ENCODE measurements around the gene GPC5. TPM values are rescaled to one million over a fixed set of nuclear protein-coding genes. Genes with fewer than 3 reads are reported as not detected.

The GPC5 gene
- total RNA-seq, 2 experiments from 2014 or later, result 2.4 TPM; not detected in 1

GRCh38 chr13:91356919-91357612, 41.4 kb upstream of the GPC5 start:
- peaks cover 50% of the 10 kb centered on the region for H3K79me2 ChIP-seq (ENCODE audit: insufficient read depth, low read depth, low read length)
- no peak overlapping the region for H3K4me3 ChIP-seq (ENCODE audit: low read depth, low read length, poor library complexity, severe bottlenecking)
- H3K9me3 ChIP-seq (ENCODE audit: low read length), result no peaks in the 10 kb centered on the region
- TF ChIP-seq CTCF (conservative IDR thresholded peaks at IDR 0.05; ENCODE audit: low read length) (no peak), EZH2phosphoT487 (IDR thresholded peaks at IDR 0.05; ENCODE audit: borderline replicate concordance, low read depth, low read length) (no peak)
- ChIA-PET CTCF (ENCODE audit: unreplicated experiment) (interaction anchor here (1.6 kb wide), 1 partner anchor 8 kb away, joined by 5 read pairs; no protein-coding TSS in a partner anchor), POLR2A (interaction anchor here (0.6 to 5.1 kb wide), 8 partner anchors 8 to 474 kb away, joined by 3 to 54 read pairs (median 15); partner anchors contain the start of gene MIR17HG)
- H4K20me1 ChIP-seq (ENCODE audit: insufficient read depth, low read length), result peaks cover 97% of the 10 kb centered on the region
- peaks cover 64% of the 10 kb centered on the region for H3K4me1 ChIP-seq (ENCODE audit: insufficient read depth, low read length, poor library complexity, severe bottlenecking)
- peak overlapping the region; percentile 26 for H3K27ac ChIP-seq (ENCODE audit: low read depth, low read length, poor library complexity, severe bottlenecking)
- BruUV-seq (replicated peaks), result no TSS peak
- H2AFZ ChIP-seq (ENCODE audit: low read length), result no peak overlapping the region
- H3K36me3 ChIP-seq (ENCODE audit: insufficient read depth, low read length), result peaks cover 100% of the 10 kb centered on the region
- H3K4me2 ChIP-seq (ENCODE audit: low read length), result no peak overlapping the region
- no peaks in the 10 kb centered on the region for H3K9me2 ChIP-seq (ENCODE audit: insufficient read depth, low read length)
- intact Hi-C loops (cut with micrococcal nuclease; ENCODE audit: unreplicated experiment), result no loop called here
- peak; percentile 70 for DNase-seq (ENCODE audit: low spot score)

GRCh38 chr13:91357613-91358386, 40.6 kb upstream of the GPC5 start:
- Histone ChIP-seq H3K36me3 (ENCODE audit: insufficient read depth, low read length) (peaks cover 100% of the 10 kb centered on the region), H4K20me1 (ENCODE audit: insufficient read depth, low read length) (peaks cover 97% of the 10 kb centered on the region), H3K4me1 (ENCODE audit: insufficient read depth, low read length, poor library complexity, severe bottlenecking) (peaks cover 56% of the 10 kb centered on the region), H2AFZ (ENCODE audit: low read length) (no peak overlapping the region), H3K4me3 (ENCODE audit: low read depth, low read length, poor library complexity, severe bottlenecking) (no peak overlapping the region), H3K9me2 (ENCODE audit: insufficient read depth, low read length) (no peaks in the 10 kb centered on the region), H3K4me2 (ENCODE audit: low read length) (no peak overlapping the region), H3K9me3 (ENCODE audit: low read length) (no peaks in the 10 kb centered on the region), H3K27ac (ENCODE audit: low read depth, low read length, poor library complexity, severe bottlenecking) (peak overlapping the region; percentile 26), H3K79me2 (ENCODE audit: insufficient read depth, low read depth, low read length) (peaks cover 43% of the 10 kb centered on the region)
- DNase-seq (ENCODE audit: low spot score), result peak; percentile 72
- intact Hi-C loops (cut with micrococcal nuclease; ENCODE audit: unreplicated experiment), result no loop called here
- POLR2A ChIA-PET, result interaction anchor here (0.5 to 5.1 kb wide), 24 partner anchors 7 to 987 kb away, joined by 3 to 54 read pairs (median 4); partner anchors contain the start of gene MIR17HG
- CTCF ChIA-PET (ENCODE audit: unreplicated experiment), result interaction anchor here (0.6 to 1.6 kb wide), 5 partner anchors 8 to 38 kb away, joined by 3 to 5 read pairs (median 5); no protein-coding TSS in a partner anchor
- no TSS peak for BruUV-seq (replicated peaks)
- no peak for TF ChIP-seq EZH2phosphoT487 (IDR thresholded peaks at IDR 0.05; ENCODE audit: borderline replicate concordance, low read depth, low read length)
- no peak for TF ChIP-seq CTCF (conservative IDR thresholded peaks at IDR 0.05; ENCODE audit: low read length)

Data from OCI-LY7 (cell line).